ENCODE results near the gene VPS54.

The VPS54 gene

DNA sequence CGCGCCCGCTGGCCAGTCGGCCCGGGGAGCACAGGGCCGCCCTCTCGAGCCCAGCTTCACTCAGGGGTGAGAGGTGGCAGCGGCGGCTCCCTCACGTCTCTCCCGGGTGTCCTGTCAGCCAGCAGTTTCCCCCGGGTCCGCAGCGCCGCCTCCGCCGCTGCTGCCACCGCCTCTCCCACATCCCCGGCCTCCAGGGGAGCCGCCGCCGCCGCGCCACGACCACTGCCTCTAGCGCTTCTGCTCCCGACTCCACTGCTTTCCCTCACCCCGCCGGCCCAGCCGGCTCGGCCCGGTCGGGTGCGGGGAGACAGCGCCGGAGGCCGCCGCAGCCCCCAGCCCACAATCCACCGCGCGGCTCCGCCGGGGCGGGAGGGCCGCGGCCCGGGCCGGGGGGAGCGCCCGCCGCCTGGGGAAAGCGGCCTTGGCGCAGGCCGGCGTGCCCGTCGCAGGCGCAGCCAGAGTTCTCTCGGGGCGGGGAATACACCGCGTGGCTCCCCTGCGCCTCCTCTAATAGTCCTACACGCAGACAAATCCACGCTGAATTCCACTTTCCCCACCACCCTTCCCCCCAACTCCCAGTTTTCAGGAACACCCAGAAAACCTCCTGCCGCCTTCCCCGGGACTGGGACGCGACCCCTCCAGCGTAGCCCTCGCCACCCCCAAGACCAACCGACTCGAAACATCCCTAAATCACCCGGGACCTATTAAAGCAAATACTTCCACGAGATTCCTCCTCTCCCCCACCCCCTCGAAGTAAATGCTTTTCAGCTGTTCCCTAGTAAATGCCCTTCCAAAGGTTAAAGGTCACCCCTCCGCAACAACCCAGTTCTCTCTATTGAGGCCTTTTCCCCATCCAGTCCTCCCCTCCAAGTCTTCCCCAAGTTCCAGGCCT, at the start of gene VPS54:
Gene VPS54, minus strand, starts transcription at position 346 of the 892 bp plus-strand sequence. CDS start 35,429 bp downstream, outside the sequence.
- peak; percentile 18 for DNase-seq

- no peak for DNase-seq
These were observed 48.1 kb upstream of the VPS54 start for GRCh38 chr2:64067326-64067725.

- no peak for DNase-seq
These were observed 46.3 kb upstream of the VPS54 start for GRCh38 chr2:64065516-64065915.

DNA sequence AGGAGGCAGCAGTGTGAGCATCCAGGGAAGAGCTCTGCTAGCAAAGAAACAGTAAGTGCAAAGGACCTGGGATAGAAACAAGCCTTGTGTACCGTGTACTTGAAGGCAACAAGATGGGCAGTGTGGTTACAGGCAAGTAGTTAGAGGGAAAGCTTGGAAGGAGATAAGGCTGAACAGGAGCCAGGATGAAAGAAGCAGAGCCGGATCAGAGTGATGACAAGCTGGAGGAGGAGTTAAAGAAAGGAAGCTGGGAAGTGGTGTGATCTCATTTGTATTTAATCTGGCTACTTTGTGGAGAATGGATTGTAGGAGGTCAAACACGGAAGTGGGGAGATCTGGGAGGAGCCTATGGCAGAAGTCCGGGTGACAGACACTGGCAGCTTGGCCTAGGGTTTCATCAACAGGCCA, 44.7 kb upstream of the VPS54 start:
- no peak for DNase-seq

DNA sequence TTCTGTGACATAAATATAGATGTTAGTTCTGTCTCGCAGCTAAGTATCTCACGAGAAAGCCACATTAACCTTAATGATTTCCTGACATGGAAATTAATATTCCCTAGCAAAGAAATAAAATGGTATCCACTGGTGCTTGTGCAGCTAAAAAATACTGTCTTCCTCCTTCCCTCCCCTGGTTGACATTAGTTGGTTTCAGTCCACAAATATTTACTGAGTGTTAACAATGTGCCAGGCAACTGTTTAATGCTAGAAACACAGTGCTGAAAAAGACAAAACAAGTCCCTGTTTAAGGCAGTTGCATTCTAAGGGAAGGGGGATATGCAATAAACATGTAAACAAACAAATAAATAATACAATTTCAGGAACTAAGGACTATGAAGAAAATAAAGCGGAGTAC, 44.2 kb upstream of the VPS54 start:
- no peak for DNase-seq

DNA sequence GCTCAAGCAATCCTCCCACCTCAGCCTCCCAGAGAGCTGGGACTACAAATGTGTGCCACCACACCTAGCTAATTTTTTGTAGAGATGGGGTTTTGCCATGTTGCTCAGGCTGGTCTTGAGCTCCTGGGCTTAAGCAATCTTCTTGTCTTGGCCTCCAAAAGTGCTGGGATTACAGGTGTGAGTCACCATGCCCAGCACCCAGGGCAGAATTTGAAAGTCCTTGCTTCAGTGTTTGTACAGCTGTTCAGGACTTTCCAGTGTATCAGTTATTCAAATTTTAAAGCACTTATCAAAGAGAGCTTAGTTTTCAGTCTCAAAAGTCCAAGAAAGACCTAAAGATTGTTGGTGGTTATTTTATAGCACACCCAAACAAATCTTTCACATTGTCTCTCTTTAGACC, 43.6 kb upstream of the VPS54 start:
- no peak for DNase-seq

DNA sequence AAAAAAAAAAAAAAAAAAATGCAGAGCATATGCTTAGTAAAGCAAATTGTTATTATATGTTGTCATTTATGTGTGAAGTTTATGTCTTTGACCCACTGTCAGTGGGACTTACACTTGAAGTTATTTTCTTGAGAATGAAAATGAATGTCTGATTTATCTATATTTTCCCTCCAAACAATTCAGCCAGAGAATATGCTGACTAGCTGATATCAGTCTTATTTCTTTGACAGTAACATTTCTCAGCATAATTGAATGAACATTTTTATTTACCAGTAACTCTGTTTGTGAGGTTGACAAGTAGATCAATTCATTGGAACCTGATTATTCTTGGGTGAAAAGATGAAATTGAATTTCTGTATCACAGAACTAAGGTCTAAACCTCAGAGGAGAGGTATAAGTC, 40.0 kb upstream of the VPS54 start:
- DNase-seq: no peak

DNA sequence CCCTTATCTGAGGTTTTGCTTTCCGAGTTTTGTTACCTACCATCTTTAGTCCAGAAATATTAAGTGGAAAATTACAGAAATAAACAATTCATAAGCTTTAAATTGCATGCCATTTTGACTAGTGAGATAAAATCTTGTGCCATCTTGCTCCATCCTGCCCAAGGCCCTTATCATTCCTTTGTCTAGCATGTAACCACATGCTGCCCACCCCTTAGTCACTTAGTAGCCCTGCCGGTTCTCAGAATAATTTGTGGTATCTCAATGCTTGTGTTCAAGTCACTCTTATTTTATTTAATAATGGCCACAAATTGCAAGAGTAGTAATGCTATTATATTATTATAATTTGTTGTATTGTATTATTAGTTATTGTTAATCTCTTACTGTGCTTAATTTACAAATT, 36.8 kb upstream of the VPS54 start:
- DNase-seq: no peak

GRCh38 chr2:64054161-64054915, 35.1 kb upstream of the VPS54 start:
- no peak for DNase-seq

DNA sequence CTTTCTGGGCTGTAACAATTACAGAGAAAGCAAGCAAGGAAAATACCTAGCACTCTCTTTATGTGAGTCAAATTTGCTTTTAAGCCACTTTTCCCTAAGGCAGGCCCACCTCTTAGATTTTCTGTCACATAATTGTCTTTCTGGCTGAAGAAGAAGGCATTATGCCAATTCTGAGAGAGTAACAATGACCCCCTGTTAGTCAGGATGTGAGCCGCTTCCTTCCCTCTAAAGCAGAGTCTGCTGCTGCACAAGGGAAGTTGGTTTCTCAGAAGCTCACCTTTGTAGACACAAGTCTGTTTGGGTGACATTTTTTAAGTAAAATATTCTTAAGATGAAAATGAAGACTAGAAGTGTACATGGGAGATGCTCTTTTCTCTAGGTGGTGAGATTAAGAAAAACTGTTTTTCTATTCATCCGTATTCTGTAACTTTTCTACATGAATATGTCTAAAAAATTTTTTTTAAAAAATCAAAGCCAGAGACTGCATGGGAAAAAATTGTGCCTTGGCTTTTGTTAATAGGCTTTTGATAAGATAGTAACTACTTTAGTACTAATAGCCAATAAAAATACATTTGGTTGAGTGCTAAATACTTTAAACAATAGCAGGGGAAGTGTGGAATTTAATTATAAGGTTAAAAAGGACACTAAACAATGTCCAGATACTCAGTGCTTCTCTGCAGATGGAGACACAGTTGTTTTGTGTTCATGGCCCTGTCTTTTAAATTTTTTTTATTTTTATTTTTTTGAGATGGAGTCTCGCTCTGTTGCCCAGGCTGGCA, 33.4 kb upstream of the VPS54 start:
- DNase-seq: no peak

- DNase-seq: peak; percentile 44
These were observed 30.5 kb upstream of the VPS54 start for GRCh38 chr2:64049633-64050220.

DNA sequence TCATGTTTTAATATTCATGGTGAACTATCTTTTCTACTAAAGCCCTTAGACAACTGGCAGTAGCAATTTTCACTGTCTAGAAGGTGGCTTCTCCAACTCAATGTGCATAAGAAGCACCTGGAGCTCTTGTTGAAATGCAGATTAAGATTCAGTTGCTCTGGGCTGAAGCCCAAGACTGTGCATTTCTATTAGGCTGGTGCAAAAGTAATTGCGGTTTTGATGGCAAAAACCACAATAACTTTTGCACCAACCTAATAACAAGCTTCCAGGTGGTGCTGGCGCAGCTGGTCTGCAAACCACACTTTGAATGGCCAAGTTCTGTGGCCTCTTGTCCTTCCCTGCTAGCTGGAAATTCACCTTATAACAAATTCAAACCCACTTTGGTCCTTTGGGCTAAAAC, 26.7 kb upstream of the VPS54 start:
- DNase-seq: no peak

GRCh38 chr2:64040161-64040560, 20.9 kb upstream of the VPS54 start:
- DNase-seq: no peak

DNA sequence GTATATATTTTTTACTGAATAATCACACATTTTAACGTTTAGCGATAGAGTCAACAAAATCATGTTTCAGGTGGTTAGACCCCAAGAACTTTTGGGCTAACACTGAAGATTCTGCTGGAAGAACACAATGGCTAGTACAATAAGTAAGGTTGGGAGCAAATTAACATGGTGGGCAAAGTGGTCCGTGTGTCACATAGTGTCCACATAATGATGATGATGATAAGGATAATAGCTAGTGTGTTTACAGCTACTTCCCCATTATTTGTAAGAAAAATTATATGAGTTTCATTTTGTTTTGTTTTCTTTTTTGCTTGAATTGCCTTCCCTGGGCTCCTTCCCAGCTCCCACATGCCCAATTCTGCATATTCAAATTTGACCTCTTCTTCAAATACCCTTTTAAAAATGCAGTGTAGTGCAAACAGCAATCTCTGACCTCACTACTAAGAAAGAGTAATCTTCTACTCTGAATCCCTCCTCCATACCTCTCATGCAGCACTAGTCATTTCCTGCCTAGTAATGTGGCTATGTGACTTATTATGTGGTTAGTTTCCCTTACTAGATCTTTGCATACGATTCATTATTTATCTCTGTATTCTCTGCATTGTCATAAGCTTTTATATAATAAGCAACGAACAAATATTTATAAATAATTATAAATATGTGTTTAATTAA, 16.9 kb upstream of the VPS54 start:
- DNase-seq: peak; percentile 59

GRCh38 chr2:64035072-64035942, 16.1 kb upstream of the VPS54 start:
- no peak for DNase-seq

DNA sequence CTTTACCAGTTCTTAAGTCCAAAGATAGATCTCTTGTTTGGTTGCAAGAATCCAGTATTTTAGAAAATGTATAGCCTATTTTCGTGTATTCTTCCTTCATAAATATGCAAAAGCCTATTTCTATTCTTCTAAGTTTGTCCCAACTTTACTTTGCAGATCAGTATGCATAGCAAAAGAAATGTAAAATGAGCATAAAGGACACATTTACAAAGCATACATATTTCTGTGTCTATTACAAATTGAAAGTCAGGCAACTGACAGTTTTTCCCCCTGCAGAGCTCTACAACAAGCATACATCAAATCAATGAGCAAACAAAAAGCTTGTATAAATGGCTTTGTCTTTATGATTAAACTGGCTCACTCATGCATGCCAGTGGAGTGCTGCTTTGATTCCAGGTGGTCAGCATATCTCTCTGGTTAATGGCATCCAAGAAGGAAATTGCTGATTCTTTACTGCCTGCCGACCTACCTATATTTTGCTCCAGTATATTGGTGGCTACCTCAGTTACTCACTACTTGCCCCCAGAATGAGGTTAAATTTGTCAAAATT, 10.0 kb upstream of the VPS54 start:
- no peak for DNase-seq

- no peak for DNase-seq
These were observed 6.5 kb upstream of the VPS54 start for GRCh38 chr2:64025741-64026140.

- DNase-seq: no peak
These were observed 5.2 kb upstream of the VPS54 start for GRCh38 chr2:64024259-64024949.

DNA sequence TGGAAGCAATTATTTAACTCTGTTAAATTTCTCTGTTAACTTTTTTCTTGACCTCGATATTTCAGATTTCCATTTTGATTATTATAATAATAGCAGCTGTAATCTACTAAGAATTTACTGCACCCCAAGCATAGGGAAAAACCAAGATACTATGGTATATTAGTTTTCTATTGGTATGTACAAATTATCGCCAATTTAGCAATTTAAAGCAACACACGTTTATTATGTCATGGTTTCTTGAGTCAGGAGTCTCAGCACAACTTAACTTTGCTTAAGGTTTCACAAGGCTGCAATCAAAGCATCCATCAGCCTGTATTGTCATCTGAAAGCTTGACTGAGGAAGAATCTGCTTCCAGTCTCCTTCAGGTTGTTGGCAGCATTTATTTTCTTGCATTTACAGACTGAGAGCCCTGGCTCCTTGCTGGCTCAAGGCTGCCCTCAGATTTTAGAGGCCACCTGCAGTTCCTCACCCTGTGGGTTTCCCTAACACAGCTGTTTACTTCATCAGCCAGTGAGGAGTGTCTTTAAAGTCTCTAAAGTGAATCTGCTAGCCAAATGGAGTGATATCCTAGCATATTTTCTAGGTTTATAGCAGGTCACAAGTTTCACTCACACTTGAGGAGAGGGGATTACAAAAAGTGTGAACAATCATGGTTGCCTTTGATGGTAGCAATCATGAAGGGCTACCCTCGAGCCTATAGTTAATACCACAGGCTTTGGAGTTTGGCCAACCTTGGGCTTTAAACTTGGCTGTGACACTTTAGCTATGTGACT, 4.4 kb upstream of the VPS54 start:
- no peak for DNase-seq

- DNase-seq: no peak
These were observed 2.4 kb upstream of the VPS54 start for GRCh38 chr2:64021578-64021977.

All from MV-4-11 (cell line).